PC-9 (cell line): ENCODE measurements around the gene HIGD2B.
"Not testable (repeated sequence)": the region's sequence is repeated elsewhere in the genome, so short reads cannot be mapped to it uniquely, and the experiment has no call there.

Experiments
- EZH2 ChIP-seq: fragments of 200-600 bp; sonication (generic); IDR thresholded peaks from 2 replicates; pipeline ENCODE4 v1.8.0; 2017; ENCODE audit warnings: antibody characterized with exemption, low read depth
- TF ChIP-seq, protein P1 (sequence below): fragments of 200-600 bp; sonication (generic); conservative IDR thresholded peaks from 2 replicates; pipeline ENCODE4 v1.6.1; 2017; ENCODE audit warnings: mixed run types, antibody characterized with exemption, mild to moderate bottlenecking, moderate library complexity

DNA sequence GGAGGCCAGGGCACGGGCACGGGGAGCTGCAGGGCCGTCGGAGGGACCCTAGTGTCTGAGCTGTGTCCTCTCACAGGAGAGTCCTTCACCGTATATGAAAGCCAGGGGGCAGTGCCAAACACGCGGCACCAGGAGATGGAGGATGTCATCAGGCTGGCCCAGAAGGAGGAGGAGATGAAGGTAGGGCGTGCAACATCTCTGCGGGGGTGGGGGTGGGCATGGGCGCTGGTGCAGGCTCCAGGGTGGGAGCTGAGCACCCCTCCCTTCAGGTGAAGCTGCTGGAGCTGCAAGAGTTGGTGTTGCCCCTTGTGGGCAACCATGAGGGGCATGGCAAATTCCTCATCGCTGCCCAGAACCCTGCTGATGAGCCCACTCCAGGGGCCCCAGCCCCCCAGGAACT lies 20.3 kb downstream of the HIGD2B start:
- TF ChIP-seq, protein P1, sequence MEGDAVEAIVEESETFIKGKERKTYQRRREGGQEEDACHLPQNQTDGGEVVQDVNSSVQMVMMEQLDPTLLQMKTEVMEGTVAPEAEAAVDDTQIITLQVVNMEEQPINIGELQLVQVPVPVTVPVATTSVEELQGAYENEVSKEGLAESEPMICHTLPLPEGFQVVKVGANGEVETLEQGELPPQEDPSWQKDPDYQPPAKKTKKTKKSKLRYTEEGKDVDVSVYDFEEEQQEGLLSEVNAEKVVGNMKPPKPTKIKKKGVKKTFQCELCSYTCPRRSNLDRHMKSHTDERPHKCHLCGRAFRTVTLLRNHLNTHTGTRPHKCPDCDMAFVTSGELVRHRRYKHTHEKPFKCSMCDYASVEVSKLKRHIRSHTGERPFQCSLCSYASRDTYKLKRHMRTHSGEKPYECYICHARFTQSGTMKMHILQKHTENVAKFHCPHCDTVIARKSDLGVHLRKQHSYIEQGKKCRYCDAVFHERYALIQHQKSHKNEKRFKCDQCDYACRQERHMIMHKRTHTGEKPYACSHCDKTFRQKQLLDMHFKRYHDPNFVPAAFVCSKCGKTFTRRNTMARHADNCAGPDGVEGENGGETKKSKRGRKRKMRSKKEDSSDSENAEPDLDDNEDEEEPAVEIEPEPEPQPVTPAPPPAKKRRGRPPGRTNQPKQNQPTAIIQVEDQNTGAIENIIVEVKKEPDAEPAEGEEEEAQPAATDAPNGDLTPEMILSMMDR, result not testable (repeated sequence)
- not testable (repeated sequence) for TF ChIP-seq EZH2
